Measurements from ENCODE around the gene SH3YL1. TPM values are rescaled to one million over a fixed set of nuclear protein-coding genes. Genes with fewer than 3 reads are reported as not detected.

SH3YL1 gene
- total RNA-seq, 1 donor from 2014 or later, result 71.0 TPM

DNA sequence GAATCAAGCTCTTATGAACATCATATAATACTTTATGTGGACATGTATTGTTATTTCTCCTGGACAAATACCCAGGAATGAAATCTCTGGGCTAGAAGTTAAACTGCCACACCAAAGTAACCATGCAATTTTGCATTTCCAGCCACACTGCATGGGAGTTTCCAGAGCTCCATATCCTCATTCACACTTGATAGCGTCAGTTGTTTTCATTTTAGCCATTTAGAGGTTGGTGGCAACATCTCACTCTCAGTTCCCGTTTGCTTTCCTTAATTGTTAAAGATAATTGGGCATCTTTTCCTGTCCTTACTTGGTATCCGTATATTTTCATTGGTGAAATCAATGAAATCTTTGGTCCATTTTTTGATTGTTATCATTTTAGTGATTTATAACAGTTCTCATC, 47.8 kb downstream of the SH3YL1 start:
- no peak for DNase-seq

DNA sequence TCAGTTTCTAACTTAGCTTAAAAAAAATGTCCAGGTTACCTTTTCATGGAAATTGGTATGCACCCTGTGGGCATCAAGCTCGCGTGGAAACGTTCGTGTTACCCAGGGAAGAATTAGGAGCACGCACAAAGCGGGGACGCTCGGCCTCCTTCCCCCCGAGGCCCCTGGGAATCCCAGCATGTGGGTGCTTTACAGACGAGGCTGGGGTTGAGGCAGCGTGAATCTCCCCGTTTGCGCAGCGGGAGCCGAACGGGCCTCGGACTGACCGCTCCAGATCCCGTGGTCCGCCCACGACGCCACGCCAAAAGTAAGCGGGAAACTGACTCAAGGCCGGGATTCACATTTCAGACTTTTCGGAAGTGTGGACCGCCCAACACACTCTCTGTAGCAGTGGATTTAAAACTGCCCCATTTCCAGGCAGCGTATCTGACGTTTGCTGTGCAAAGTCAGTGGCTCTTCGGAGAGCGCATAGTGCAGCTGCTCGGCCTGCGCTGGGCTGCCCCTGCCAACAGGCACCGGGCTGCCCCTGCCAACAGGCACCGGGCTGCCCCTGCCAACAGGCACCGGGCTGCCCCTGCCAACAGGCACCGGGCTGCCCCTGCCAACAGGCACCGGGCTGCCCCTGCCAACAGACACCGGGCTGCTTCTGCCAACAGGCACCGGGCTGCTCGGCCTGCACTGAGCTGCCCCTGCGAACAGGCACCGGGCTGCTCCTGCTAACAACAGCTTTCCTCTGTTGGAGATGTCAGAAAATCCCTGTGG, 49.7 kb downstream of the SH3YL1 start:
- peak; percentile 13 for DNase-seq

DNA sequence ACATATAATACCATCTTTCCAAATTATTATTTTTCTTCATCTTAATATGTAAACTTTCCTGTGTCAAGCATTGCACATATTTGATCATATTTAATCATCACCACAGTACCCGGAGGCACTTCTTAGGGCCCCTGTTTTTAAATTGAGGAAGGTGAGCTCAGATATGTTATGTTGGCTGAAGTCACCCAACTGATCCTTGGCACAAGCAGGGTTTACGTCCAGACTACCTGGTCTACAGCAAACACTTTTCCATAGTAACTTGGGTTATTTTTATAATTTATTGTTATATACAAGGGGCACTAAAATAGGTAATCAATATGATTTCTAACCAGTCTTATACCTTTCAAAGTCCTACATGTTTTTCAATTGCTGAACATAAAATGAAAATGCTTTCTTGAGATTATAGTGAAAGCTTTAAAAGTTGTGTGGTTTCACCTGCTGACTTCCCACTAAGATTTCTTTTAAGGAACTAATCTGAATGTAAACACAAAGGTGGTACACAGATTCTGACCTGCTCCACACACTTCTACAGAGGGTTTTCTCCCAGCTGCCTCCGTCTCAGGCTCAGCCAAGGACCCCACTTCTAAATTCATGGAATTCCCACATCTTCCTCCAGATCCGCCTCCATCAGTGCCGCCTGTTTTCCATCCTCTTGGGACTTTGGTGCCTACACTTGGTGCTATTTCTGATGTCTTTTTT, 52.2 kb downstream of the SH3YL1 start:
- no peak for DNase-seq

DNA sequence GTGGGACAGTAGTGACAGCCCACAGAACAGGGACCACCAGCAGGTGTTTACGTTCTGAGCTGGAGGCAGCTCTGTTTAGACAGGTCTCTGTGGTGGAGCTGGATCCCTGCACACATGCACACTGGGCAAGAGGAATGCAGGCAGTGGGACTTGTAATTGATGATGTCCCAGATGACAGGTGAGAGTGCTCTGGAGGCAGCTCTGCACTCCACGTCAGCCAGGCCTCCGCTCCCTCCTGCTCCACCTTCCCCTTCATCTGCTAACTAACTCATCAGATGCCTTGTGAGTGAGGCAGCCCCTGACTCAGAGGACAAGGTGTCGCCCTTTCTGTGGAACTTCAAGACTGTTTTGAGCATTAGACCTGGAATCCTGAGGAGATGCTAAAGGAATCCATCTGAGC, 53.2 kb downstream of the SH3YL1 start:
- DNase-seq, result no peak

DNA sequence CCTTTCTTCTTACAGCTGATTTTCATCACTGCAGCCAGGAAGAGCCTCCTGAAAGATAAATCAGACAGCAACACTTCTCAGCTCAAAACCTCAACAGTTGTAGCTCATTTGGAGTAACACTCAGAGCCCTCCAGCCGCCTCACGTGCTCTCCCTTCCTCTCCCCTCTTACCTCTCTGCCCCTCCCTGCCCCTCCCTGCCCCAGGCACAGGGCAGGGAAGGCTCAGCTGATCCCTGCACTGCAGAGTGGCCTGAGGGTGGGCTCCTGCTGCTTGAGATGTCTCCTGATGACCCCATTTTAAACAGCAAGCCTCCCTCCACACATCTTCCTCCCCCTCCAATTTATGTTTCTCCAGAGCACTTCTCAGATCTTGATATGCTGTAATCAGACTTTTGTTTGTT, 54.4 kb downstream of the SH3YL1 start:
- no peak for DNase-seq

DNA sequence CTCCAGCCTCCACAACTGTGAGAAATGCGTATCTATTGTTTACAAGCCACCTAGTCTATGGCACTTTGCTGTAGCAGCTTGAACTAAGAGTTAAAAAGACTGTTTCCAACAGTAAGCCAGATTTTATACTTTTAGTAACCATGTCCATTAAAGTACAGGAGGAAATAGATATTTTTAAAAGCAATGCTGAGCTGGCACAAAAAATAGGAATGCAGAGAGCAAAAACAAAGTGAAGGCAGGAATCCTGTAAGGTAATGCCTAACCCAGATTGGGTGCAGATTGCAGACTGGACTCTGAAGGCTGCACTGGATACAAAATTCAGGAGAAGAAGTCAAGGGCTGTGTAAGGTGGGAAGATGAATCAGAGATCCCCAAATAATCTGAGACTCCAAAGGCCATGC, 55.5 kb downstream of the SH3YL1 start:
- no peak for DNase-seq

DNA sequence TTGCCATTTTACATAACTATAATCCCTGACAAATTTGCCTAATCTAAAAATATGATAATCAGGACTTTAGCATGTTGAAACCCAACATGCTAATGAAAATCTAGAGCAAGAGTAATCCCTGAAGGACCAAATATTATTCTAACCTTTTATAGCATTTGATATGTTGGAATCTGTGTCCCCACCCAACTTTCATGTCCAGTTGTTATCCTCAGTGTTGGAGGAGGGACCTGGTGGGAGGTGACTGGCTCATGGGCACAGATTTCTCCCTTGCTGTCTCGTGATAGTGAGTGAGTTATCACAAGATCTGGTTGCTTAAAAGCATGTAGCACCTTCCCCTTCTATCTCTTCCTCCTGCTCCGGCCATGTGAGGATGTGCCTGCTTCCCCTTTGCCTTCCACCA, 59.8 kb downstream of the SH3YL1 start:
- DNase-seq, result no peak

DNA sequence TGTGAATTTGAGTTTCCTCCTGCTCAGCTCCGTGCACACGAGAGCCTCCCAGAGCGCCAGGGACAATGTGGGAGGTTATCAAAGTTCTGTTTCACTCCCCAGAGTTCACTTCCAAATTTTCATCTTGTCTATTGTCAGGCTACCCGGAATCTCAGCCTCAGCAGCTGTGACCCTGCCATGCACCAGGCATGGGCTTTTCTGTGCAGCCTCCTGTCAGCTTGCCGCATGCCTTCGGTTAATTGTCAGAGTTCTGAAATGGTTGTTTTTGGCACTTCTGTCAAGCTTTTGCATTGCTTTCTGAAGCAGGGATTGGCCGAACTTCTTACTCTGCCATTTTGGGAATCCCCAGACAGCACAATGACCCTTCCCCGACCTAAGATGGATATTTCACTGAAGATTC, 60.4 kb downstream of the SH3YL1 start:
- peak; percentile 53 for DNase-seq

DNA sequence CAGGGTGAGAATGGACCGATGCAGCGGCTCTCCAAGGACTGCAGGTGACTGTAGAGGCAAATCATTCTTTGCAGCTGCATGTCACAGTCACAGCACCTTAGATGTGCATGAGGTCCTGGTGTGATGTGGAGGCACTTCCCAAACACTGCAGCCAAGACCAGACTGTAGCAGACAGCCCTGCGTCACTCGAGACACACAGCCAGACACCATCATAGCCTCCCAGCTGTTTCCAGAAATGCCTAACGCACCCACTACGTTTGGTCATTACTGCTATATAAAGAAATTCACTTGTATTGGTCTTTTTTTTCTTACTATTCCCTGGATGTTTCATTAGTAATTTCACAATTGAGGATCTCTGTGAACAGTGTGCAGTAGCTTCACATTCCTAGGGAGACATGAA, 60.9 kb downstream of the SH3YL1 start:
- DNase-seq, result peak; percentile 30

DNA sequence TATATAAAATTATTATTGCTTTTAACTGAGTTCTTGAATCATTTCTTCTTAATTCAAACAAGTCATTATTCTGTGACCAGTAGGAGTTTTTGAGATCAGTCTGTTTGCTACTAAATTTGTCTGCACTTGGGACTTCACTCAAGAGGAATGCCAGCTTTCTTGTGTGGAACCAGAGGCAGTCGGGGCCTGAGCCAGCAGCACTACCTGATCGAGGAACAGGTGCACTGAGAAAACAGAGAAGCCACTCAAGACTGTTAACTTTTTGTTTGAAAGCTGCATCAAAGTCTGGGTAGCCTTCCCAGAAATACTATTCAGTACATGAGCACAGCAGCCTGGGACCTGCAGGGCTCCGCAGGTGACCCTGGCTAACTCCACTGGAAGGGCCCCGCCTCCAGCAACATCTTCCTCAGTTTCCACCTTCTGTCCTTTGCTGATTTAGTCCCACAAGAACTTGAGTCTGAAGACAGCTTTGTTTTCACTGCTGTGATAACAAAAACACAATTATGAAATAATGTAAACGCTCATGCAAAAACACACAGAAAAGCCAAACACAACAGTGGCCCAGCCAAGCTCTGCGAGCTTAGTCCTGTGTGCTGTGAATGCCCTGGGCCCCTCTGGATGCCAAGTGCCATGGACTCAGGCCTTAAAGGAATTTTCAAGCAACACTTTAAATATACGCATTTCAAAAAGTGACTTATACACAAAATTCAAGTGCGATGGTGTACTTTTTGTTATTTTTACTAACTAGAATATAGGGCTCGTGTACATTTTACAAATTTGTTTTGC, 62.0 kb downstream of the SH3YL1 start:
- no peak for DNase-seq

DNA sequence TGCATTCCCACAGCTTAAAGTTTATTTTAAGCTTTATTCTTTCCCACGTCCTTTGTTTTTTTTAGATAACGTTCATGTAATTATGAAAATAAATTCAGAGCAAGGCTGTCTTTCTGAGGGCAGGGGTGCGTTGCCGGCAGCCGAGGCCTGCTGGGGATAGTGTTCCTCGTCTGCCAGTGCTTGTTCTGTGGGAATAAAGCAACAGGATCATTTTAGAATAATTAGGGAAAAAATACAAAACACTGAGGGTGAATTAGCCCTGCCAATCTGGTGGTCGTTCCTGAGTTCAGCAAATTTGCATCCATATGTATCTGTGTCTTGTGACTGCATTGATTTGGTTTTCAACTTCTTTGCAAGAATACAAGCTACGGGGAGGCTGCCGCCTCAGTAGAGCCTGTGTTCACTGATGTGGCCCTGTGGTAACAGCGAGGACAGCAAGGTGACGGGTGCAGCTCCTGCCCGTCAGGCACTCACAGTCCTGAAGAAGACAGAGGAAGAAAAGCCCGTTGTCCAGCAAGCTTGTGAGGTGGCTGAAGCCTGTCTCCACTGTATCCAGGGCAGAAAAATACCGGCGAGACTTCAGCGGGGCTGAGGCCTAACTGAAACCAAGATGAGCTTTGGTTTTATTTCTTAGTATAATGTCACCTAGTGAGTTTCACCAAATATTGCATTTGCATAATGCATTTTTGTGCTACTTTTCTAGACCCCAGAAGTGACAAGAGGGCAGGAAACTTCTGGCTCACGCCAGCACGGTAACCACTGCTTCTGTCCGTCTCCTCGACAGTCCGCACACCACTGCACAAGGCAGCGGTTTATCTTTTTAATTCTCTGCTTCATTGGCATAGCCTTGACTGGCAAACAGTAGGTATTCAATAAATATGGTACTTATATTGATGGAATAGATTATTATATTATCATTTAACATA, 64.5 kb downstream of the SH3YL1 start:
- no peak for DNase-seq

DNA sequence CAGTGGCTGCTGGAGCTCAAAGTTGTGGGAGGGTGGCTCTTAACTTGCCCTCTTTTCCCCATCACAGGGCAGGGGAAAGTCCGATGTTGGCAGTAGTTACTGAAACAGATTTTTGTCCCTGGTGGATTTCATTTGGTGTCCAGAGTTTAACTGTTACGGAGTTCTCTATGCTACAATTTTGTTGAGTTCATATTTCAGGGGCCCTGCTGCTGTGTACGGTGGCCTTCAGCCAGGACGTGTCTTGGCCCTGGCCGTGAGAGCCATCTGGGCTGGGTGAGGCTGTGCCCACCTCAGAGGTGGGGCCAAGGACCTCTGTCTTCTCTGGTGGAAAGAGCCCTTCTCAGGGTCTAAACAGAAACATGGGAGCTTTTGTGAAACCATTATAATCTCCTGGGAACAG, 67.4 kb downstream of the SH3YL1 start:
- DNase-seq, result peak; percentile 72

DNA sequence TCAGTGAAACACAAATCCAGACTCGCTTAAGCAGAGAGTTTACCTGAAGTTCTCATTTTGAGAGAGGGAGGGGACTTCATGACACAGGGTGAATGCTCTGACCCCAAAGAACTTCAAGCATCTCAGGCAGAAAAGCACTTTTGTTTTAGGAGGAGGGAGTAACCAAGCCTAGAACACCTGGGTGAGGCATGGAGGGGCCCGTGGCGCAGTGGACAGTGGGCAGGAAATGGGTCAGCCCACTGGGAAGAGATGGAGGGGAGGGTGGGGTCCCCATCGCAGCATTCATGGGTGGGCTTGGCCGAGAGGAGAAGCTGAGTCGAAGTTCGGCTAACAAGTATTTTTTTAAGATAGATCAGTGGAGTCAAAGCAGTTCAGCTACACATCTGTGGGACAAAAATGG, 67.9 kb downstream of the SH3YL1 start:
- no peak for DNase-seq

DNA sequence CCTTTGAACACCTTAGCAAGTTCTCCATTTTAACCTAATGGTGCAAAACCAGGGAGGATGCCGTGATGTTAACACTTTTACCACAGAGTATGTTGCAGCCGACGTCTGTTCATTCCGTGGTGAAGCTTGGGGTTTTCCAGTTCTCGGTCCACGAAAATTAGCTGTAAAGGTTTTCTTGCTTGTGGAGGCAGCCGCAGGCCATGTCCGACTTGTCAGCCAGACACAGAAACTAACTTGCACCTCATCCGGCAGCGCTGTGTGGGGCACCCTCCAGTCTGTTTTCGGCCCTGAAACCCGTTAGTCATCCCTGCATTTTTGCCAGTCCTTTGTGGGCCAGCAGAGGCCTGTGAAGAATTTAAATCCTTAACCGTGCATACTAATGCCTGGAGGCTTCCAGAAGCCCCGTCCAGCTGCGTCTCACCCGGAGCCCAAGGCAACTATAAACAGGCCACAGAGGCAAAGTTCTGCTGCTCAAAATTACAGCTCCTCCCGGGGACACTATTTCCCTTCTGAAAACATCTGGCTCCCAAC, 70.6 kb downstream of the SH3YL1 start:
- DNase-seq, result peak; percentile 40

DNA sequence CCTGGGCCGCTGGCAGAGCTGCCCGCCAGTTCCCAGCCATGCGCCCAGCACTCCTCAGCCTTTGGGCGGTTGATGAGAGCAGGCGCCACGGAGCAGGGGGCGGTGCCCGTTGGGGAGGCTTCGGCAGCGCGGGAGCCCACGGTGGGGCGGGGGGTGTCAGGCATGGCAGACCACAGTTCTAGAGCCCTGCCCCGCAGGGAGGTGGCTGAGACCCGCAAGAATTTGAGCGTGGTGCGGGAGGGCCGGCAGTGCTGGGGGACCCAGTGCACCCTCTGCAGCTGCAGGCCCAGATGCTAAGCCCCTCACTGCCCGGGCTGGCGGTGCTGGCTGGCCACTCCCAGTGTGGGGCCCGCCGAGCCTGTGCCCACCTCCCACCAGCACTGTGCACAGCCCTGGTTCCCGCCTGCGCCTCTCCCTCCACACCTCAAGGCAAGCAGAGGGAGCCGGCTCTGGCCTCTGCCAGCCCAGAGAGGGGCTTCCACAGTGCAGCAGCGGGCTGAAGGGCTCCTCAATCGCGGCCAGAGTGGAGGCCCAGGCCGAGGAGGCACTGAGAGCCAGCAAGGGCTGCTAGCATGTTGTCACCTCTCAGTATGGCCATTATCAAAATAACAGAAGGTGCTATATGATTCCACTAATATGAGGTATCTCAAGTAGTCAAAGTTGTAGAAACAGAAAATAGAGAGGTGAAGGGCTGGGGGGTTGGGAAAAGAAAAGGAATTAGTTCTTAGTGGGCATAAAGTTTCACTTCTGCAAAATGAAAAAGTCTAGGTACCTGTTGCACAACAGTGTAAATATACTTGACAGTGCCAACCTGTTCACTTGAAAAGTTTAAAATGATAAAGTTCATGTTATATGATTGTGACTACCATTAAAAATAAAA, 72.3 kb downstream of the SH3YL1 start:
- no peak for DNase-seq

DNA sequence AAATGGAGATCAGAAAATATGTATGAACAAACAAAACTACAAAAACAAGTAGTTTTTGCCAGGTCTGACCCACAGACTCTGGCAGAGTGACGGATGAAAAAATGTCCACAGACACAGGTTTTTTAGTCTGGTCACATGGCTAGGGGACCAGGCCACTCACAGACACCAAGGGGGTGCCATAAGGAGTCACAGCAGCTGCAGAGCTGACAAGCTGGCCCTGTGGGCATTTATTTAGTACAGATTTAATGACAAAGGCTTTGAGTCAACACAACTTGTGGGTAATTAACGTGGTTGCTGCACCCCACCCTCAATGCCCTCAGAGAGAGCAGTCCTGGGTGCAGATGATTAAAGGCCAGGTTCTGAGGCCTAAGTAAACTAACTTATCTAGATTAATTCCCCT, 76.0 kb downstream of the SH3YL1 start:
- no peak for DNase-seq

DNA sequence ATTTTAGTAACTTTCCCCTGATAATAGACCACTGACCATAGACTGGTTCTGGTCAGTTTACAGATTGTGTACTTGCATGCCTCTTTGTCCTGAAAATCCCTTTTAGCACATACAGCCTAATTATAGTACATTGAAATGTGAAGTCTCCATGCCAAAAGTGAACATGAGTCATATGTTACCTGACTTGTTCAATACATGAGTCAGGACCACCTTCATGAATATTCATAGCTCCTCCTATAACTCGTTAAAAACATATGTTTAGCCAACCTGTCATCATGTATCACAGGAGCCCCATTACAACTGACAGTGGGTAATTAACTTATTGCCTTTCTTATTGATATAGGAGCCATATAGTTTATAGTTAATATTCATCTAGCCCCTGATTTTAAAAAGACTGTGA, 78.6 kb downstream of the SH3YL1 start:
- no peak for DNase-seq

DNA sequence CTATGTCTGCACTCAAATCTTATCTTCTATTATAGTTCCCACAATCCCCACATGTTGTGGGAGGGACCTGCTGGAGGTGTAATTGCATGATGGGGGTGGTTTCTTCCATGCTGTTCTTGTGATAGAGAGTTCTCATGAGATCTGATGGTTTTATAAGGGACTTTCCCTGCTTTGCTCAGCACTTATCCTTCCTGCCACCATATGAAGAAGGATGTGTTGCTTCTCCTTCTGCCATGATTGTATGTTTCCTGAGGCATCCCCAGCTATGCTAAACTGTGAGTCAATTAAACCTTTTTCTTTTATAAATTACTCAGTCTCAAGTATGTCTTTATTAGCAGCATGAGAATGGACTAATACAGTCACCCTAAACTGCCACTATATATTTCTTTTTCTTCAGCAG, 79.1 kb downstream of the SH3YL1 start:
- DNase-seq, result no peak

DNA sequence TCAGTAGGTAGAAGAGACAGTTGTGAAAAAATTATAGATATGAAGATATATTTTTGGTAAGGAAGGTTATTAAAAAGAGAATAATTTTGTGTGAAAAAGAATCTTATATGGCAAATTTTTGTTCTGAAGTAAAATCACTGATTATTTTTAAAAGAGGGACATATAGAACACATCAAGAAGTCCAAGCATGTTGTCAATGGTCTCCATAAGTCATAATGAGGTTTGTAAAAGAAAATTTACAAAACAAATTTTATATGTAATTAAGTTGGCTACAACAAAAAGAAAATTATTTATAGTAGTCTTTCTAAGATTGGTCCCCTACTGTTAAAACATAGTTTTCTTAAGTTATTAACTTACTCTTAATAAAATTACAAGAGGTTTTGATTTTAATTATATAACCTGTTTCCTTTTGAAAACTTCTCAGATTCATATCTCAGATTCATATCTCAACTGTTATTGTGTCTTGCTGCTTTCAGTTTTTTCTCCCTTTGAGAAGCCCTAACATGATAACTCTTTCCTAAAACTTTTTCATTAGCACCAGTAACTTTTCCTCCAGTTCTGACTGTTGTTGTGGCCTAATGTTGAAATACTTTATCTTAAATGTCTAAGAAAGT, 81.2 kb downstream of the SH3YL1 start:
- DNase-seq, result no peak

DNA sequence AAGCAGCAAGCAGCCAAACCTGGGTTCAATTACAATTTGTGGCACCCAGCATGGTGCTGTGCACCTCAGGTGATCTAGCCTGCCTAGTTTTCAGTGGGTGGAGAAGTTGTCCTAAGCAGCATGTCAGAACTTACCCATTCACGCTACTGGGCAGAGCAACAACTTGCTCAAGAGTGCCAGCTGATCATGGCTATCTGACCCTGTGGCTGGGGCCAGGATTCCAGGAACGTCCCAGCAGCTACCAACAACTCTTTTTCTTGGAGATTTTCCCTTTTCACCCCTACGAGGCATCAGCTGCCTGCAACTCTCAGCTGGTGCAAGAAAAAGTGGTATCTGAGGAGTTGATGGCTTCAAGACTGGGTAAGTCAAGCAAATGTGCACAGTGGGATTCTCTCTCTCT, 83.5 kb downstream of the SH3YL1 start:
- DNase-seq, result no peak

Data from tongue (tissue), 2 donors.